Thyroid gland (tissue), 4 donors: ENCODE data around the gene TNFRSF1A.

ENCODE experiments used
- CTCF ChIP-seq, 6 experiments: fragments of 200-600 bp in 3 of 6; fragments of 450-650 bp in 3 of 6; sonication (generic) in 3 of 6; IDR thresholded peaks; one replicate each; pipeline ENCODE4 v1.5.1; 2016 to 2019; ENCODE audit warnings: antibody characterized with exemption in 6 of 6, mild to moderate bottlenecking in 2 of 6, inconsistent platforms in 1 of 6, moderate library complexity in 1 of 6
- POLR2A ChIP-seq, 2 donors: fragments of 450-650 bp; IDR thresholded peaks; one replicate each; pipeline ENCODE4 v1.6.1; 2017; ENCODE audit warnings: antibody characterized with exemption in 2 of 2, mild to moderate bottlenecking in 2 of 2, moderate library complexity in 1 of 2

GRCh38 chr12:6328045-6328779 is 13.7 kb downstream of the TNFRSF1A start:
- TF ChIP-seq CTCF (IDR thresholded peaks at IDR 0.05) (no peak), POLR2A (IDR thresholded peaks at IDR 0.05) (no peak)
